CD8-positive, alpha-beta memory T cell (primary cell): ENCODE results near the gene FUT7. TPM values are rescaled to one million over a fixed set of nuclear protein-coding genes. Genes with fewer than 3 reads are reported as not detected.

Experiments used
- CTCF ChIA-PET: fragments of 350-600 bp; sonication (Branson Sonifier 250); formaldehyde crosslinking; loops from one replicate; lab custom pipeline; 2021; ENCODE audit warnings: antibody characterized with exemption; lab: Charles Lee
- POLR2A ChIA-PET: fragments of 350-600 bp; sonication (Branson Sonifier 250); formaldehyde crosslinking; loops from one replicate; lab custom pipeline; 2021; ENCODE audit warnings: antibody characterized with exemption; lab: Charles Lee
- DNase-seq, 5 donors: peaks; one replicate each; pipeline versions ENCODE4 v3.0.0 to v3.0.0-alpha.2; 2020 to 2022; ENCODE audit warnings: mixed read lengths in 1 of 5
- H3K27ac ChIP-seq: one replicate; pipeline ENCODE4 v1.7.0; 2013; ENCODE audit warnings: low read depth, mild to moderate bottlenecking, low read length, moderate library complexity
- H3K27me3 ChIP-seq: 2 replicates; pipeline ENCODE4 v1.7.0; 2013; ENCODE audit warnings: low read length, mild to moderate bottlenecking; ENCODE audit not compliant: insufficient read depth, poor library complexity, severe bottlenecking
- H3K36me3 ChIP-seq: 2 replicates; pipeline ENCODE4 v1.7.0; 2013; ENCODE audit warnings: mild to moderate bottlenecking, low read length, moderate library complexity; ENCODE audit not compliant: insufficient read depth
- H3K4me1 ChIP-seq: 2 replicates; pipeline ENCODE4 v1.7.0; 2013; ENCODE audit warnings: mild to moderate bottlenecking, low read length, moderate library complexity; ENCODE audit not compliant: insufficient read depth
- H3K4me3 ChIP-seq: 2 replicates; pipeline ENCODE4 v1.7.0; 2013; ENCODE audit warnings: mild to moderate bottlenecking, low read length
- H3K9me3 ChIP-seq: 2 replicates; pipeline ENCODE4 v1.7.0; 2013; ENCODE audit warnings: mild to moderate bottlenecking, low read length
- H3K27ac Mint-ChIP-seq, 8 donors: one replicate each; pipeline ENCODE4 v1.8.0; 2020 to 2021; ENCODE audit warnings: mixed read lengths in 8 of 8, mild to moderate bottlenecking in 6 of 8, inconsistent platforms in 3 of 8, moderate library complexity in 3 of 8
- H3K27me3 Mint-ChIP-seq, 2 donors: one replicate each; pipeline ENCODE4 v1.8.0; 2020 to 2021; ENCODE audit warnings: mixed read lengths in 2 of 2, mild to moderate bottlenecking in 1 of 2, moderate library complexity in 1 of 2
- H3K36me3 Mint-ChIP-seq, 3 donors: one replicate each; pipeline ENCODE4 v1.8.0; 2020 to 2021; ENCODE audit warnings: mixed read lengths in 3 of 3, inconsistent platforms in 1 of 3, mild to moderate bottlenecking in 1 of 3
- H3K4me1 Mint-ChIP-seq, 3 donors: one replicate each; pipeline ENCODE4 v1.8.0; 2020 to 2021; ENCODE audit warnings: mixed read lengths in 3 of 3, inconsistent platforms in 1 of 3, mild to moderate bottlenecking in 1 of 3
- H3K4me3 Mint-ChIP-seq, 7 donors: one replicate each; pipeline ENCODE4 v1.8.0; 2020 to 2021; ENCODE audit warnings: mixed read lengths in 7 of 7, mild to moderate bottlenecking in 6 of 7, moderate library complexity in 4 of 7, inconsistent platforms in 2 of 7
- H3K9me3 Mint-ChIP-seq, 5 donors: one replicate each; pipeline ENCODE4 v1.8.0; 2020 to 2022; ENCODE audit warnings: mixed read lengths in 5 of 5, mild to moderate bottlenecking in 3 of 5, moderate library complexity in 2 of 5, inconsistent platforms in 1 of 5
- polyA plus RNA-seq: library from polyadenylated mRNA; unstranded; fragments of 300-500 nt; fragmentation: Illumina TruSeq; gene quantifications from one replicate; pipeline ENCODE4 v1.2.3, GENCODE V29; 2021
- total RNA-seq, 2 experiments: library from RNA; stranded (reverse); gene quantifications; one replicate each; pipeline ENCODE4 v1.2.3, GENCODE V29; 2021

The FUT7 gene
- total and polyA plus RNA-seq, 3 experiments from 2014 or later = 0.57 to 28.7 (median 0.82) TPM

GRCh38 chr9:137050570-137050969, 18.7 kb upstream of the FUT7 start:
- POLR2A ChIA-PET = no interaction called here
- H3K4me3 Mint-ChIP-seq = peak overlapping the region in 1 of 7 donors; percentile 28
- no peaks in the 10 kb centered on the region for H3K36me3 ChIP-seq
- H3K4me1 ChIP-seq = peaks cover 14% of the 10 kb centered on the region
- DNase-seq = no peak
- CTCF ChIA-PET = interaction anchor here (0.9 kb wide), 1 partner anchor 15 kb away, joined by 3 read pairs; no protein-coding TSS in a partner anchor
- no peaks in the 10 kb centered on the region for H3K36me3 Mint-ChIP-seq
- H3K27ac ChIP-seq = no peak overlapping the region
- peaks cover 58% of the 10 kb centered on the region for H3K27me3 ChIP-seq
- H3K4me3 ChIP-seq = no peak overlapping the region
- no peaks in the 10 kb centered on the region for H3K9me3 Mint-ChIP-seq
- H3K9me3 ChIP-seq = no peaks in the 10 kb centered on the region
- peaks cover 0 to 8% (median 0%) of the 10 kb centered on the region in 3 donors for H3K4me1 Mint-ChIP-seq
- peak overlapping the region in 1 of 8 donors; percentile 52 for H3K27ac Mint-ChIP-seq
- H3K27me3 Mint-ChIP-seq = peaks cover 22 to 34% of the 10 kb centered on the region in 2 donors

GRCh38 chr9:137049544-137050449, 17.9 kb upstream of the FUT7 start:
- H3K36me3 Mint-ChIP-seq = no peaks in the 10 kb centered on the region
- DNase-seq = peak in 3 of 5 donors; percentile 37 to 69 (median 42)
- peaks cover 20% of the 10 kb centered on the region for H3K4me1 ChIP-seq
- peaks cover 62% of the 10 kb centered on the region for H3K27me3 ChIP-seq
- H3K36me3 ChIP-seq = no peaks in the 10 kb centered on the region
- no peaks in the 10 kb centered on the region for H3K9me3 Mint-ChIP-seq
- H3K4me1 Mint-ChIP-seq = peaks cover 4 to 15% (median 4%) of the 10 kb centered on the region in 3 donors
- no peak overlapping the region for H3K27ac ChIP-seq
- CTCF ChIA-PET = interaction anchor here (1.5 to 4.4 kb wide), 3 partner anchors 15 to 21 kb away, joined by 5 to 87 read pairs (median 9); partner anchors contain the start of gene SAPCD2
- H3K27me3 Mint-ChIP-seq = peaks cover 23 to 37% of the 10 kb centered on the region in 2 donors
- peak overlapping the region in 2 of 8 donors; percentile 17 to 52 for H3K27ac Mint-ChIP-seq
- POLR2A ChIA-PET = no interaction called here
- H3K9me3 ChIP-seq = no peaks in the 10 kb centered on the region
- peak overlapping the region in 1 of 7 donors; percentile 56 for H3K4me3 Mint-ChIP-seq
- no peak overlapping the region for H3K4me3 ChIP-seq

GRCh38 chr9:137048655-137049543, 17.0 kb upstream of the FUT7 start:
- peaks cover 65% of the 10 kb centered on the region for H3K27me3 ChIP-seq
- no peak overlapping the region for H3K27ac ChIP-seq
- POLR2A ChIA-PET = no interaction called here
- H3K36me3 ChIP-seq = no peaks in the 10 kb centered on the region
- H3K27ac Mint-ChIP-seq = no peak overlapping the region
- H3K4me3 ChIP-seq = no peak overlapping the region
- no peak overlapping the region for H3K4me3 Mint-ChIP-seq
- no peaks in the 10 kb centered on the region for H3K9me3 ChIP-seq
- H3K36me3 Mint-ChIP-seq = no peaks in the 10 kb centered on the region
- peaks cover 6 to 23% (median 10%) of the 10 kb centered on the region in 3 donors for H3K4me1 Mint-ChIP-seq
- H3K9me3 Mint-ChIP-seq = no peaks in the 10 kb centered on the region
- CTCF ChIA-PET = interaction anchor here (1.5 to 4.4 kb wide), 3 partner anchors 14 to 20 kb away, joined by 5 to 87 read pairs (median 9); partner anchors contain the start of gene SAPCD2
- DNase-seq = no peak
- H3K4me1 ChIP-seq = peaks cover 29% of the 10 kb centered on the region
- H3K27me3 Mint-ChIP-seq = peaks cover 27 to 40% of the 10 kb centered on the region in 2 donors

- H3K27me3 Mint-ChIP-seq = peaks cover 28 to 35% of the 10 kb centered on the region in 2 donors
- H3K36me3 Mint-ChIP-seq = no peaks in the 10 kb centered on the region
- DNase-seq = peak; percentile 68 to 83 (median 71)
- Histone ChIP-seq H3K27me3 (peaks cover 49% of the 10 kb centered on the region), H3K4me3 (peak within 1 kb of the TSS; percentile 47), H3K36me3 (no peaks in the 10 kb centered on the region), H3K9me3 (no peaks in the 10 kb centered on the region), H3K27ac (peak within 1 kb of the TSS; percentile 24), H3K4me1 (peaks cover 27% of the 10 kb centered on the region)
- H3K9me3 Mint-ChIP-seq = no peaks in the 10 kb centered on the region
- H3K4me1 Mint-ChIP-seq = peaks cover 6 to 26% (median 13%) of the 10 kb centered on the region in 3 donors
- POLR2A ChIA-PET = interaction anchor here (0.6 to 1.4 kb wide), 6 partner anchors 11 to 180 kb away, joined by 3 to 5 read pairs (median 3); partner anchors contain the start of genes CLIC3, MAN1B1 and PAXX
- H3K4me3 Mint-ChIP-seq = peak within 1 kb of the TSS; percentile 70 to 87 (median 86)
- CTCF ChIA-PET = interaction anchor here (0.7 to 4.4 kb wide), 39 partner anchors 9 to 306 kb away, joined by 3 to 87 read pairs (median 5); partner anchors contain the start of genes AJM1, FUT7, MAMDC4 and MAN1B1
- H3K27ac Mint-ChIP-seq = peak within 1 kb of the TSS in 4 of 8 donors; percentile 38 to 60 (median 44)
Measured at GRCh38 chr9:137046088-137046787, 14.3 kb upstream of the FUT7 start, which contains the start of gene NPDC1. Gene NPDC1, minus strand, starts transcription at chr9:137046177. Its CDS starts 188 bp downstream, at chr9:137045989.

- H3K9me3 Mint-ChIP-seq = no peaks in the 10 kb centered on the region
- ChIA-PET CTCF (interaction anchor here (1.0 to 4.4 kb wide), 14 partner anchors 10 to 268 kb away, joined by 3 to 87 read pairs (median 7); partner anchors contain the start of genes AJM1, MAN1B1 and SAPCD2), POLR2A (interaction anchor here (1.2 kb wide), 1 partner anchor 10 kb away, joined by 3 read pairs; no protein-coding TSS in a partner anchor)
- peak overlapping the region; percentile 70 to 87 (median 86) for H3K4me3 Mint-ChIP-seq
- peaks cover 6 to 26% (median 13%) of the 10 kb centered on the region in 3 donors for H3K4me1 Mint-ChIP-seq
- peaks cover 28 to 31% of the 10 kb centered on the region in 2 donors for H3K27me3 Mint-ChIP-seq
- Histone ChIP-seq H3K9me3 (no peaks in the 10 kb centered on the region), H3K27me3 (peaks cover 43% of the 10 kb centered on the region), H3K4me1 (peaks cover 27% of the 10 kb centered on the region), H3K27ac (peak overlapping the region; percentile 24), H3K36me3 (no peaks in the 10 kb centered on the region), H3K4me3 (peak overlapping the region; percentile 47)
- no peak for DNase-seq
- no peaks in the 10 kb centered on the region for H3K36me3 Mint-ChIP-seq
- peak overlapping the region in 2 of 8 donors; percentile 43 to 60 for H3K27ac Mint-ChIP-seq
Measured at GRCh38 chr9:137045294-137046087, 13.6 kb upstream of the FUT7 start.

- peak overlapping the region; percentile 70 to 87 (median 86) for H3K4me3 Mint-ChIP-seq
- H3K27ac Mint-ChIP-seq = peak overlapping the region in 3 of 8 donors; percentile 43 to 73 (median 60)
- POLR2A ChIA-PET = interaction anchor here (0.6 to 0.9 kb wide), 2 partner anchors 9 to 33 kb away, joined by 3 read pairs; partner anchors contain the start of gene UAP1L1
- H3K27me3 ChIP-seq = peaks cover 34% of the 10 kb centered on the region
- H3K9me3 Mint-ChIP-seq = no peaks in the 10 kb centered on the region
- no peaks in the 10 kb centered on the region for H3K36me3 ChIP-seq
- H3K27me3 Mint-ChIP-seq = peaks cover 24 to 25% of the 10 kb centered on the region in 2 donors
- no peak for DNase-seq
- no peaks in the 10 kb centered on the region for H3K9me3 ChIP-seq
- H3K4me1 ChIP-seq = peaks cover 27% of the 10 kb centered on the region
- H3K4me1 Mint-ChIP-seq = peaks cover 6 to 26% (median 13%) of the 10 kb centered on the region in 3 donors
- H3K4me3 ChIP-seq = peak overlapping the region; percentile 34
- no peaks in the 10 kb centered on the region for H3K36me3 Mint-ChIP-seq
- CTCF ChIA-PET = interaction anchor here (0.9 to 2.5 kb wide), 7 partner anchors 10 to 258 kb away, joined by 3 to 18 read pairs (median 5); partner anchors contain the start of genes MAN1B1 and SAPCD2
- H3K27ac ChIP-seq = peak overlapping the region; percentile 24
Measured at GRCh38 chr9:137044502-137045177, 12.8 kb upstream of the FUT7 start.
